HL-60 (cell line): Measurements from ENCODE around the gene ROCK2.

Experiments
- DNase-seq, 2 experiments: peaks; one replicate each; pipeline ENCODE4 v3.0.0-alpha.2; 2010 to 2020; ENCODE audit warnings: low read depth in 1 of 2, low spot score in 1 of 2
- H3K27ac ChIP-seq: fragments of 250-450 bp; sonication (Bioruptor Pico); replicated peaks from 2 replicates; pipeline ENCODE4 v1.5.1; 2020; ENCODE audit warnings: mild to moderate bottlenecking, moderate library complexity
- H3K27me3 ChIP-seq: fragments of 250-450 bp; sonication (Bioruptor Pico); 2 replicates; pipeline ENCODE4 v1.5.1; 2021; ENCODE audit warnings: mild to moderate bottlenecking, moderate library complexity; ENCODE audit not compliant: insufficient read depth, poor library complexity, severe bottlenecking
- H3K4me3 ChIP-seq: replicated peaks from 2 replicates; pipeline ENCODE4 v1.5.1; 2011; ENCODE audit warnings: mild to moderate bottlenecking, control low read depth, low read length; ENCODE audit not compliant: insufficient read depth
- CTCF ChIP-seq: IDR thresholded peaks from one replicate; pipeline ENCODE4 v1.5.1; 2011; ENCODE audit warnings: low read length, control low read depth, inconsistent platforms; ENCODE audit not compliant: insufficient read depth
- GABPA ChIP-seq: IDR thresholded peaks from 2 replicates; pipeline ENCODE4 v1.6.1; 2012; ENCODE audit warnings: low read depth
- POLR2AphosphoS5 ChIP-seq: IDR thresholded peaks from 2 replicates; pipeline ENCODE4 v1.6.1; 2012; ENCODE audit warnings: low read depth
- REST ChIP-seq: IDR thresholded peaks from 2 replicates; pipeline ENCODE4 v1.6.1; 2012; ENCODE audit warnings: low read depth; ENCODE audit not compliant: insufficient replicate concordance
- SPI1 ChIP-seq: IDR thresholded peaks from 2 replicates; pipeline ENCODE4 v1.6.1; 2012; ENCODE audit warnings: low read depth, mild to moderate bottlenecking, borderline replicate concordance

Gene ROCK2

GRCh38 chr2:11244091-11244826 lies 100.2 kb downstream of the ROCK2 start:
- TF ChIP-seq POLR2AphosphoS5: no peak
- no peak for TF ChIP-seq GABPA
- TF ChIP-seq SPI1: no peak
- no peak overlapping the region for H3K27ac ChIP-seq
- no peaks in the 10 kb centered on the region for H3K27me3 ChIP-seq

GRCh38 chr2:11243512-11243911 lies 100.9 kb downstream of the ROCK2 start:
- H3K4me3 ChIP-seq: no peak overlapping the region
- no peak for DNase-seq
- H3K27ac ChIP-seq: no peak overlapping the region
- no peak for TF ChIP-seq GABPA
- TF ChIP-seq REST: no peak
- no peak for TF ChIP-seq POLR2AphosphoS5
- no peak for TF ChIP-seq SPI1
- no peak for TF ChIP-seq CTCF
- H3K27me3 ChIP-seq: no peaks in the 10 kb centered on the region

More at GRCh38 chr2:11244091-11244826, 100.2 kb downstream of the ROCK2 start:
- H3K4me3 ChIP-seq: no peak overlapping the region
- DNase-seq: no peak

- no peak for DNase-seq
- TF ChIP-seq REST: no peak
- TF ChIP-seq SPI1: no peak
- no peak for TF ChIP-seq GABPA
- TF ChIP-seq CTCF: no peak
- TF ChIP-seq POLR2AphosphoS5: no peak
- no peak overlapping the region for H3K4me3 ChIP-seq
- H3K27me3 ChIP-seq: no peaks in the 10 kb centered on the region
- no peak overlapping the region for H3K27ac ChIP-seq
These were observed 101.8 kb downstream of the ROCK2 start for GRCh38 chr2:11242542-11243174.

GRCh38 chr2:11241412-11242203 lies 102.8 kb downstream of the ROCK2 start:
- DNase-seq: no peak
- TF ChIP-seq SPI1: no peak
- TF ChIP-seq POLR2AphosphoS5: no peak
- Histone ChIP-seq H3K27ac (no peak overlapping the region), H3K27me3 (no peaks in the 10 kb centered on the region), H3K4me3 (no peak overlapping the region)
